H1 (cell line): ENCODE results near the gene CDK7.

ENCODE experiments used
- EGR1 ChIP-seq: IDR thresholded peaks from 2 replicates; pipeline ENCODE4 v1.6.1; 2011; ENCODE audit warnings: low read depth, low read length, borderline replicate concordance
- EZH2 ChIP-seq: fragments of 200-600 bp; sonication (generic); IDR thresholded peaks from 2 replicates; pipeline ENCODE4 v1.7.1; 2012; ENCODE audit warnings: low read depth, mild to moderate bottlenecking, moderate library complexity, low read length, inconsistent platforms; ENCODE audit not compliant: severe bottlenecking
- MAFK ChIP-seq: IDR thresholded peaks from 2 replicates; pipeline ENCODE4 v1.6.1; 2012; ENCODE audit warnings: low read depth, mild to moderate bottlenecking, improper control_type of control experiment, low read length
- TAF1 ChIP-seq: IDR thresholded peaks from 2 replicates; pipeline ENCODE4 v1.6.1; 2011; ENCODE audit warnings: mild to moderate bottlenecking, low read depth, low read length
- TCF12 ChIP-seq: IDR thresholded peaks from 2 replicates; pipeline ENCODE4 v1.6.1; 2011; ENCODE audit warnings: low read depth, mild to moderate bottlenecking, low read length
- TF ChIP-seq, protein P1 (sequence below), 3 experiments: IDR thresholded peaks; 1 replicate in 2 of 3; 2 replicates in 1 of 3; pipeline versions ENCODE4 v1.5.1 to v1.6.1; 2011; ENCODE audit warnings: low read length in 3 of 3, mild to moderate bottlenecking in 3 of 3, inconsistent platforms in 2 of 3, low read depth in 1 of 3, moderate library complexity in 1 of 3; ENCODE audit not compliant: insufficient read depth in 1 of 3; ENCODE audit errors: control extremely low read depth in 1 of 3

GRCh38 chr5:69224520-69224919 lies 10.2 kb upstream of the CDK7 start:
- TF ChIP-seq EZH2 (no peak), MAFK (no peak), EGR1 (no peak), TCF12 (no peak), TAF1 (no peak)
- TF ChIP-seq, protein P1, sequence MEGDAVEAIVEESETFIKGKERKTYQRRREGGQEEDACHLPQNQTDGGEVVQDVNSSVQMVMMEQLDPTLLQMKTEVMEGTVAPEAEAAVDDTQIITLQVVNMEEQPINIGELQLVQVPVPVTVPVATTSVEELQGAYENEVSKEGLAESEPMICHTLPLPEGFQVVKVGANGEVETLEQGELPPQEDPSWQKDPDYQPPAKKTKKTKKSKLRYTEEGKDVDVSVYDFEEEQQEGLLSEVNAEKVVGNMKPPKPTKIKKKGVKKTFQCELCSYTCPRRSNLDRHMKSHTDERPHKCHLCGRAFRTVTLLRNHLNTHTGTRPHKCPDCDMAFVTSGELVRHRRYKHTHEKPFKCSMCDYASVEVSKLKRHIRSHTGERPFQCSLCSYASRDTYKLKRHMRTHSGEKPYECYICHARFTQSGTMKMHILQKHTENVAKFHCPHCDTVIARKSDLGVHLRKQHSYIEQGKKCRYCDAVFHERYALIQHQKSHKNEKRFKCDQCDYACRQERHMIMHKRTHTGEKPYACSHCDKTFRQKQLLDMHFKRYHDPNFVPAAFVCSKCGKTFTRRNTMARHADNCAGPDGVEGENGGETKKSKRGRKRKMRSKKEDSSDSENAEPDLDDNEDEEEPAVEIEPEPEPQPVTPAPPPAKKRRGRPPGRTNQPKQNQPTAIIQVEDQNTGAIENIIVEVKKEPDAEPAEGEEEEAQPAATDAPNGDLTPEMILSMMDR (IDR thresholded peaks at IDR 0.05; ENCODE audit: control extremely low read depth in 1 of 3, insufficient read depth in 1 of 3, low read depth in 1 of 3, low read length in 3 of 3): no peak
